ENCODE results near the gene PRKCSH. TPM values are rescaled to one million over a fixed set of nuclear protein-coding genes. Genes with fewer than 3 reads are reported as not detected.

The PRKCSH gene
- total RNA-seq, 1 donor from 2014 or later: 405 TPM

GRCh38 chr19:11456659-11457058, 21.2 kb downstream of the PRKCSH start:
- Histone ChIP-seq H3K79me2 (ENCODE audit: insufficient read depth, low read length) (no peaks in the 10 kb centered on the region), H4K20me1 (ENCODE audit: insufficient read depth, low read length) (no peaks in the 10 kb centered on the region), H3K27me3 (ENCODE audit: insufficient read depth, low read length) (no peaks in the 10 kb centered on the region), H3K4me3 (ENCODE audit: insufficient read depth, low read depth, low read length) (no peak overlapping the region), H3K4me2 (ENCODE audit: low read length) (no peak overlapping the region), H3K27ac (ENCODE audit: low read depth, low read length) (no peak overlapping the region), H3K9ac (ENCODE audit: low read length) (no peak overlapping the region), H3K36me3 (ENCODE audit: insufficient read depth, low read length) (no peaks in the 10 kb centered on the region), H3K9me3 (ENCODE audit: insufficient read depth, low read depth, low read length) (no peaks in the 10 kb centered on the region), H3K4me1 (ENCODE audit: insufficient read depth, low read length) (no peaks in the 10 kb centered on the region), H2AFZ (ENCODE audit: low read depth, low read length) (no peak overlapping the region)
- Mint-ChIP-seq H3K4me1 (ENCODE audit: low read depth, unreplicated experiment) (peaks cover 2% of the 10 kb centered on the region), H3K9me3 (ENCODE audit: unreplicated experiment) (peaks cover 3% of the 10 kb centered on the region), H3K27me3 (ENCODE audit: low read depth, unreplicated experiment) (peaks cover 15% of the 10 kb centered on the region), H3K36me3 (ENCODE audit: low read depth, unreplicated experiment) (no peaks in the 10 kb centered on the region), H3K27ac (ENCODE audit: unreplicated experiment) (no peak overlapping the region), H3K4me3 (ENCODE audit: unreplicated experiment) (no peak overlapping the region)
- DNase-seq (ENCODE audit: low read depth): no peak
- TF ChIP-seq EZH2 (IDR thresholded peaks at IDR 0.05; ENCODE audit: insufficient read depth, low read length) (no peak), CTCF (IDR thresholded peaks at IDR 0.05; ENCODE audit: insufficient read depth, low read depth, low read length) (no peak)
- no peak for FAIRE-seq

GRCh38 chr19:11457115-11457514, 21.7 kb downstream of the PRKCSH start:
- no peak overlapping the region for H2AFZ ChIP-seq (ENCODE audit: low read depth, low read length)
- no peak for DNase-seq (ENCODE audit: low read depth)
- peaks cover 3% of the 10 kb centered on the region for H3K9me3 Mint-ChIP-seq (ENCODE audit: unreplicated experiment)
- H3K27me3 ChIP-seq (ENCODE audit: insufficient read depth, low read length): no peaks in the 10 kb centered on the region
- TF ChIP-seq CTCF (IDR thresholded peaks at IDR 0.05; ENCODE audit: insufficient read depth, low read depth, low read length): no peak
- no peak for TF ChIP-seq EZH2 (IDR thresholded peaks at IDR 0.05; ENCODE audit: insufficient read depth, low read length)
- no peaks in the 10 kb centered on the region for H4K20me1 ChIP-seq (ENCODE audit: insufficient read depth, low read length)
- FAIRE-seq: no peak
- H3K9me3 ChIP-seq (ENCODE audit: insufficient read depth, low read depth, low read length): no peaks in the 10 kb centered on the region
- H3K4me1 ChIP-seq (ENCODE audit: insufficient read depth, low read length): no peaks in the 10 kb centered on the region
- no peak overlapping the region for H3K4me3 ChIP-seq (ENCODE audit: insufficient read depth, low read depth, low read length)
- H3K9ac ChIP-seq (ENCODE audit: low read length): no peak overlapping the region
- H3K36me3 Mint-ChIP-seq (ENCODE audit: low read depth, unreplicated experiment): no peaks in the 10 kb centered on the region
- peaks cover 2% of the 10 kb centered on the region for H3K4me1 Mint-ChIP-seq (ENCODE audit: low read depth, unreplicated experiment)
- H3K4me2 ChIP-seq (ENCODE audit: low read length): no peak overlapping the region
- H3K4me3 Mint-ChIP-seq (ENCODE audit: unreplicated experiment): no peak overlapping the region
- H3K27ac ChIP-seq (ENCODE audit: low read depth, low read length): no peak overlapping the region
- no peak overlapping the region for H3K27ac Mint-ChIP-seq (ENCODE audit: unreplicated experiment)
- H3K27me3 Mint-ChIP-seq (ENCODE audit: low read depth, unreplicated experiment): peaks cover 16% of the 10 kb centered on the region
- H3K79me2 ChIP-seq (ENCODE audit: insufficient read depth, low read length): no peaks in the 10 kb centered on the region
- H3K36me3 ChIP-seq (ENCODE audit: insufficient read depth, low read length): no peaks in the 10 kb centered on the region

GRCh38 chr19:11457831-11458230, 22.4 kb downstream of the PRKCSH start:
- H3K36me3 Mint-ChIP-seq (ENCODE audit: low read depth, unreplicated experiment): no peaks in the 10 kb centered on the region
- H3K4me3 Mint-ChIP-seq (ENCODE audit: unreplicated experiment): no peak overlapping the region
- no peak overlapping the region for H3K27ac ChIP-seq (ENCODE audit: low read depth, low read length)
- no peak overlapping the region for H3K9ac ChIP-seq (ENCODE audit: low read length)
- H3K79me2 ChIP-seq (ENCODE audit: insufficient read depth, low read length): no peaks in the 10 kb centered on the region
- H3K9me3 Mint-ChIP-seq (ENCODE audit: unreplicated experiment): peaks cover 3% of the 10 kb centered on the region
- no peak for FAIRE-seq
- no peaks in the 10 kb centered on the region for H3K9me3 ChIP-seq (ENCODE audit: insufficient read depth, low read depth, low read length)
- H3K4me3 ChIP-seq (ENCODE audit: insufficient read depth, low read depth, low read length): no peak overlapping the region
- peaks cover 16% of the 10 kb centered on the region for H3K27me3 Mint-ChIP-seq (ENCODE audit: low read depth, unreplicated experiment)
- no peak overlapping the region for H3K27ac Mint-ChIP-seq (ENCODE audit: unreplicated experiment)
- H3K36me3 ChIP-seq (ENCODE audit: insufficient read depth, low read length): no peaks in the 10 kb centered on the region
- TF ChIP-seq CTCF (IDR thresholded peaks at IDR 0.05; ENCODE audit: insufficient read depth, low read depth, low read length): no peak
- no peak for TF ChIP-seq EZH2 (IDR thresholded peaks at IDR 0.05; ENCODE audit: insufficient read depth, low read length)
- H4K20me1 ChIP-seq (ENCODE audit: insufficient read depth, low read length): no peaks in the 10 kb centered on the region
- no peaks in the 10 kb centered on the region for H3K4me1 ChIP-seq (ENCODE audit: insufficient read depth, low read length)
- no peak overlapping the region for H2AFZ ChIP-seq (ENCODE audit: low read depth, low read length)
- H3K4me1 Mint-ChIP-seq (ENCODE audit: low read depth, unreplicated experiment): no peaks in the 10 kb centered on the region
- no peaks in the 10 kb centered on the region for H3K27me3 ChIP-seq (ENCODE audit: insufficient read depth, low read length)
- H3K4me2 ChIP-seq (ENCODE audit: low read length): no peak overlapping the region
- no peak for DNase-seq (ENCODE audit: low read depth)

Data from astrocyte (in vitro differentiated cells and primary cell).